ENCODE results near the gene MAP3K1.

Gene MAP3K1

GRCh38 chr5:56898213-56898612 is 82.9 kb downstream of the MAP3K1 start:
- TF ChIP-seq CTCF (IDR thresholded peaks at IDR 0.05; ENCODE audit: poor library complexity, severe bottlenecking), result no peak
- no peak for ATAC-seq (ENCODE audit: low read depth)
- no peaks in the 10 kb centered on the region for H3K4me1 ChIP-seq (ENCODE audit: insufficient read depth, poor library complexity, severe bottlenecking)

GRCh38 chr5:56900395-56900794 is 85.0 kb downstream of the MAP3K1 start:
- Histone ChIP-seq H3K27me3 (ENCODE audit: insufficient read depth, poor library complexity, severe bottlenecking) (no peaks in the 10 kb centered on the region), H3K36me3 (ENCODE audit: low read depth) (no peaks in the 10 kb centered on the region), H3K4me3 (ENCODE audit: severe bottlenecking) (no peak overlapping the region), H3K4me1 (ENCODE audit: insufficient read depth, poor library complexity, severe bottlenecking) (no peaks in the 10 kb centered on the region), H3K27ac (ENCODE audit: poor library complexity, severe bottlenecking) (no peak overlapping the region), H3K9me3 (ENCODE audit: severe bottlenecking) (no peaks in the 10 kb centered on the region)
- no peak for TF ChIP-seq CTCF (IDR thresholded peaks at IDR 0.05; ENCODE audit: poor library complexity, severe bottlenecking)
- ATAC-seq (ENCODE audit: low read depth) (peak; percentile 52; the same call in 2 of the 3 replicates), DNase-seq (ENCODE audit: low spot score) (no peak)

More at GRCh38 chr5:56898213-56898612, 82.9 kb downstream of the MAP3K1 start:
- Histone ChIP-seq H3K36me3 (ENCODE audit: low read depth) (peaks cover 18% of the 10 kb centered on the region), H3K27ac (ENCODE audit: poor library complexity, severe bottlenecking) (no peak overlapping the region), H3K4me3 (ENCODE audit: severe bottlenecking) (no peak overlapping the region), H3K27me3 (ENCODE audit: insufficient read depth, poor library complexity, severe bottlenecking) (no peaks in the 10 kb centered on the region), H3K9me3 (ENCODE audit: severe bottlenecking) (no peaks in the 10 kb centered on the region)
- no peak for DNase-seq (ENCODE audit: low spot score)

GRCh38 chr5:56900858-56901578 is 85.7 kb downstream of the MAP3K1 start:
- H3K27ac ChIP-seq (ENCODE audit: poor library complexity, severe bottlenecking), result no peak overlapping the region
- no peak overlapping the region for H3K4me3 ChIP-seq (ENCODE audit: severe bottlenecking)
- DNase-seq (ENCODE audit: low spot score) (no peak), ATAC-seq (ENCODE audit: low read depth) (peak; percentile 78)
- H3K36me3 ChIP-seq (ENCODE audit: low read depth), result no peaks in the 10 kb centered on the region
- peak; percentile 92 for TF ChIP-seq CTCF (IDR thresholded peaks at IDR 0.05; ENCODE audit: poor library complexity, severe bottlenecking)
- no peaks in the 10 kb centered on the region for H3K27me3 ChIP-seq (ENCODE audit: insufficient read depth, poor library complexity, severe bottlenecking)
- no peaks in the 10 kb centered on the region for H3K9me3 ChIP-seq (ENCODE audit: severe bottlenecking)
- no peaks in the 10 kb centered on the region for H3K4me1 ChIP-seq (ENCODE audit: insufficient read depth, poor library complexity, severe bottlenecking)

GRCh38 chr5:56908942-56909293 is 93.6 kb downstream of the MAP3K1 start:
- TF ChIP-seq CTCF (IDR thresholded peaks at IDR 0.05; ENCODE audit: poor library complexity, severe bottlenecking), result no peak
- Histone ChIP-seq H3K27ac (ENCODE audit: poor library complexity, severe bottlenecking) (peak overlapping the region; percentile 49), H3K9me3 (ENCODE audit: severe bottlenecking) (no peaks in the 10 kb centered on the region), H3K4me1 (ENCODE audit: insufficient read depth, poor library complexity, severe bottlenecking) (peaks cover 6% of the 10 kb centered on the region), H3K27me3 (ENCODE audit: insufficient read depth, poor library complexity, severe bottlenecking) (no peaks in the 10 kb centered on the region), H3K4me3 (ENCODE audit: severe bottlenecking) (peak overlapping the region; percentile 69), H3K36me3 (ENCODE audit: low read depth) (no peaks in the 10 kb centered on the region)
- peak; percentile 58 for ATAC-seq (ENCODE audit: low read depth)
- DNase-seq (ENCODE audit: low spot score), result peak; percentile 69

Measured in RWPE2 (cell line).